GM20431 (cell line): ENCODE measurements around the gene SHC4.

Source experiments
- in situ Hi-C: fragments of 300-500 bp; cut with MseI, MboI; formaldehyde crosslinking; loops from one replicate; pipeline ENCODE4 v1.15.0; 2020; ENCODE audit warnings: low sequenced_read_pairs; ENCODE audit not compliant: unreplicated experiment

Gene SHC4

GRCh38 chr15:48777645-48778330, 185.9 kb downstream of the SHC4 start:
- in situ Hi-C loops = no loop called here

DNA sequence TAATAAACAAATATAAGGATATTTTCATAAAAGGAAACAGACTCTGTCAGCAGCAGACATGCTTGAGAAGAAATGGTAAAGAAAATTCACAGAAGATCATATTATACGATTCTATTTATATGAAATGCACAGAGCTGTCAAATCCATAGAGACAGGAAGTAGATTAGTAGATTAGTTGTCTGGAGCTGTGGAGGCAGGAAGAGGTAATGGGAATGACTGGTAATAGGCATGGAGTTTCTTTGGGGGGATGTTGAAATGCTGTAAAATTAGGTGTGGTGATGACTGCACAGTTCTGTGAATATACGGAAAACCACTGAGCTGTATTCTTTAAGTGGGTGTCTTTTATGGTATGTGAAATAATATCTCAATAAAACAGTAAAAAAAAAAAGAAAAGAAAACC, 188.2 kb downstream of the SHC4 start:
- in situ Hi-C loops = no loop called here

DNA sequence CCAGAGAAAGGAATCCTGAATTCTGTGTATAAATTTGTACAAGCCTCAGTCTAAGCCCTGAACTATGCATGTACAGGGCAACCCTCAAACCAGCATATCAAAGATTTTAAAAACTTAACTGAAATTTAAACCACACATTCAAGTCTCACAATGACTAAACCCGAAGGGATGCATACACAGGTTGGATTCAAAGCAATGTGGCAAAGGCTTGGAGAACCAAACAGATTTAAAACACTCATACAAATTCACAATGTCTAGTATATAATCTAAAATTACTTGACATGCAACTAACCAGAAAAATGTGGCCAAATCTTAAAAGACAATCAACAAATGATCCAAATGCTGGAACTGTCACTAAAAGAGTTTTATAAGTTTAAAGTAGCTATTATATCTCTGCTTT, 189.2 kb downstream of the SHC4 start:
- in situ Hi-C loops = no loop called here
